HFF-Myc (cell line): ENCODE measurements around the gene MXRA7.
"Not testable (repeated sequence)": the region's sequence is repeated elsewhere in the genome, so short reads cannot be mapped to it uniquely, and the experiment has no call there.

ENCODE experiments used
- DNase-seq: peaks from one replicate; pipeline ENCODE4 v3.0.0-alpha.2; 2011; ENCODE audit warnings: low read depth; ENCODE audit errors: extremely low read depth
- H3K4me3 ChIP-seq: replicated peaks from 2 replicates; pipeline ENCODE4 v1.5.1; 2011; ENCODE audit warnings: low read depth, mild to moderate bottlenecking, control low read depth, low read length
- TF ChIP-seq, protein P1 (sequence below): IDR thresholded peaks from 2 replicates; pipeline ENCODE4 v1.5.1; 2012; ENCODE audit warnings: mild to moderate bottlenecking, low read depth, low read length, control low read depth; ENCODE audit errors: missing control alignments

The MXRA7 gene

GRCh38 chr17:76734080-76734840, 23.5 kb upstream of the MXRA7 start:
- peak overlapping the region; percentile 97 for H3K4me3 ChIP-seq
- TF ChIP-seq, protein P1, sequence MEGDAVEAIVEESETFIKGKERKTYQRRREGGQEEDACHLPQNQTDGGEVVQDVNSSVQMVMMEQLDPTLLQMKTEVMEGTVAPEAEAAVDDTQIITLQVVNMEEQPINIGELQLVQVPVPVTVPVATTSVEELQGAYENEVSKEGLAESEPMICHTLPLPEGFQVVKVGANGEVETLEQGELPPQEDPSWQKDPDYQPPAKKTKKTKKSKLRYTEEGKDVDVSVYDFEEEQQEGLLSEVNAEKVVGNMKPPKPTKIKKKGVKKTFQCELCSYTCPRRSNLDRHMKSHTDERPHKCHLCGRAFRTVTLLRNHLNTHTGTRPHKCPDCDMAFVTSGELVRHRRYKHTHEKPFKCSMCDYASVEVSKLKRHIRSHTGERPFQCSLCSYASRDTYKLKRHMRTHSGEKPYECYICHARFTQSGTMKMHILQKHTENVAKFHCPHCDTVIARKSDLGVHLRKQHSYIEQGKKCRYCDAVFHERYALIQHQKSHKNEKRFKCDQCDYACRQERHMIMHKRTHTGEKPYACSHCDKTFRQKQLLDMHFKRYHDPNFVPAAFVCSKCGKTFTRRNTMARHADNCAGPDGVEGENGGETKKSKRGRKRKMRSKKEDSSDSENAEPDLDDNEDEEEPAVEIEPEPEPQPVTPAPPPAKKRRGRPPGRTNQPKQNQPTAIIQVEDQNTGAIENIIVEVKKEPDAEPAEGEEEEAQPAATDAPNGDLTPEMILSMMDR: no peak
- DNase-seq: no peak

DNA sequence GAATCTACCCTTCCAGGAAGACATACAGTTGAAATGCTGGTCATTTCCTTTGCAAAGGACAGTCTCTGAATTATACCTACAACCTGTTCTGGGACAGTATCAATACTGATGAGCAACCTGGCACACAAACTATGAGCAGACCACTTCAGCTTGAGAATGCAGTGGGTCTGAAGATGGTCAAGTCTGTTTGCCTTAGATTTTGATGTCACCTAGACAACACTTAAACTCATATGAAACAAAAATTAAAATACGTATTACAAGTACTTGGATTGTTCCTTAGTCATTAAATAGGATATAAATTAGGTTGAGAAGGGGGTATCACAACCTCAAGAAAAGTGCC, 22.8 kb upstream of the MXRA7 start:
- TF ChIP-seq, protein P1: no peak
- DNase-seq: no peak
- peak overlapping the region; percentile 97 for H3K4me3 ChIP-seq

GRCh38 chr17:76732734-76733617, 22.2 kb upstream of the MXRA7 start:
- no peak for DNase-seq
- peak overlapping the region; percentile 97 for H3K4me3 ChIP-seq
- TF ChIP-seq, protein P1: no peak

DNA sequence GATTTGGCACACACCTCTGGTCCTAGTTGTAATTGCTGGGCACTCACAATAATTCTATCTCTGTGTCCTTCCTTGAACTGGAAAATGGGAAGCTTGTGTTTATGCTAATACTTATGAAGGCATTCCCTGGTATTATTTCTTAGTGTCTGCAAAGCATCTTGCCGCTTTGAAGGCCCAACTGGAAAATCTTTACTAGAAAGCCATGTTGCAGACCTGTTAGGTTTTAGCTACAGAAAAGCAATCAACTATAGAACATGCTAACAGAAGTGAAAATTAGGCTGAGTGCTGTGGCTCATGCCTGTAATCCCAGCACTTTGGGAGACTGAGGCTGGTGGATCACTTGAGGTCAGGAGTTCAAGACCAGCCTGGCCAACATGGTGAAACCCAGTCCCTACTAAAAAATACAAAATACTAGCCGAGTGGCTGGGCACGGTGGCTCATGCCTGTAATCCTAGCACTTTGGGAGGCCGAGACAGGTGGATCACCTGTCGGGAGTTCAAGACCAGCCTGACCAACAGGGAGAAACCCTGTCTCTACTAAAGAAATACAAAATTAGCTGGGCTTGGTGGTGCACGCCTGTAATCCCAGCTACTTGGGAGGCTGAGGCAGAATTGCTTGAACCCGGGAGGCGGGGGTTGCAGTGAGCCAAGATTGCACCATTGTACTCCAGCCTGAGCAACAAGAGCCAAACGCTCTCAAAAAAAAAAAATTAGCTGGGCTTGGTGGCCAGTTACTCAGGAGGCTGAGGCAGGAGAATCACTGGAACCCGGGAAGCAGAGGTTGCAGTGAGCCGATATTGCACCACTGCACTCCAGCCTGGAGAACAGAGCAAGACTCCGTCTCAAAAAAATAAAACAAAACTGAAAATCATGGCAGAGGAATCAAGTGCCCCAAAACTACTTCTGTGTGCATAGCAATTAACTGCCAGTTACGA, 21.3 kb upstream of the MXRA7 start:
- not testable (repeated sequence) for H3K4me3 ChIP-seq, DNase-seq

GRCh38 chr17:76727745-76728456, 17.1 kb upstream of the MXRA7 start:
- TF ChIP-seq, protein P1: no peak
- DNase-seq: no peak
- peak overlapping the region; percentile 67 for H3K4me3 ChIP-seq

GRCh38 chr17:76726776-76727718, 16.3 kb upstream of the MXRA7 start, which contains the start of gene METTL23:
Gene METTL23 (plus strand): TSS chr17:76726839. CDS start chr17:76729711, 2,872 bp downstream.
- H3K4me3 ChIP-seq: peak within 1 kb of the TSS; percentile 67
- TF ChIP-seq, protein P1: peak; percentile 67
- no peak for DNase-seq
